ENCODE data around the gene NDUFC1.

NDUFC1 gene

GRCh38 chr4:139245590-139245989, 56.7 kb downstream of the NDUFC1 start:
- no peak for DNase-seq

DNA sequence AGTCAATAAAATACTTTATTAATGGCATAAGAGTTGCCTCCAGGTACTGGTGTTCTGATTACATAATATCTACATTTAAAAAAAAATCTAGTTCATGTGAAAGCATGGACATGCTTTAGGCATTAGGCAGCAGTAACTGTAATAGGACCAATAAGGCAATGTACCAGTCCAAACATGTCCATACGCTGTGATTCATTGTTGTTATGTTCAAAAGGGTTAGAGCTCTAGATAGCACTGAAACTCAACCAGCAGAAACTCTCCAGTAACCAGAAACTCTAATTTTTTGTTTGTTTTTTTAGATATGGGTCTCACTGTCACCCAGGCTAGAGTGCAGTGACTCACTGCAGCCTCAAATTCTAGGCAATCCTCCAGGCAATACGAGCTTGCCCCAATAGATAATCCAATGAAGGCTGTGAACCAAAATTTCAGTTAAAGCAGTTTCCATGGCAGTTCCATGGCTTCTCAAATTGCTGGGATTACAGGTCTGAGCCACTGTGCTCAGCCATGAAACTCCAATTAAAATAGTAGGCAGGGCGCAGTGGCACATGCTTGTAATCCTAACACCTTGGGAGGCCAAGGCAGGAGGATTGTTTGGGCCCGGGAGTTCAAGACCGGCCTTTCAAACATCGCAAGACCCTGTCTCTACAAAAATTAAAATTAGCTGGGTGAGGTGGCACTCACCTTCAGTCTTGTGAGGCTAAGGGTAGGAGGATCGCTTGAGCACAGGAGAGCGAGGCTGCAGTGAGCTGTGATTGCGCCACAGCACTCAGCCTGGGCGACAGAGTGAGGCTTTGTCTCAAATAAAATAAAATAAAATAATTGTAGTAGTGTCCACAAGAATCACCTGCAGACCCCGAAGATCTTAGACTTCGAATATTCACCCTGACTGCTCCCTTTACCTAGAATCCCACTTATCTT, 58.6 kb downstream of the NDUFC1 start:
- DNase-seq: no peak

DNA sequence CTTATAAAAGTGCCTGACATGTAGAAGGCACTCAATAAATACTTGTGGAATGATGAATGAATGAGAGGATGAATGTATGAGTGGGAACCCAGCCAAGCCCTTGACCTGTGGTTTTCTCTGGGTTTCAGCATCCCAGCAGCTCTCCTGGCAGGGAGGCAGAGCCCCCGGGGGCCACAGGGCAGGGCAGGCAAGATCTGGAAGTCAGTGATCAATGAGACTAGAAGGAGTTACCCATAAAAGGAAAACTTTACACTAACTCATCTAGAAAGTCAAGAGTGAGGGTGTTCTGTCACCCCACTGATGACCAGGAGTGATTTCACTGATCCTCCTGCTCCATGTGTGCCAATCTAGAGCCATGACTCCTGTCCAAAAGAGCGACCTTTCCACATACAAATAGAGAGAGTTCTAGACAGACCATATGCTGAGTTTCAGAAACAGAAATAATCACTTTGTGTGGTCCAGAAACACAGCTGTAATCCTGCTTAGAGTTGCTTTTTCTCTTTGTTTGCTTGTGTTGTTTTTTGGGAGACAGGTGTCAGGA, 59.7 kb downstream of the NDUFC1 start:
- no peak for DNase-seq

GRCh38 chr4:139241784-139242151, 60.5 kb downstream of the NDUFC1 start:
- DNase-seq: no peak

DNA sequence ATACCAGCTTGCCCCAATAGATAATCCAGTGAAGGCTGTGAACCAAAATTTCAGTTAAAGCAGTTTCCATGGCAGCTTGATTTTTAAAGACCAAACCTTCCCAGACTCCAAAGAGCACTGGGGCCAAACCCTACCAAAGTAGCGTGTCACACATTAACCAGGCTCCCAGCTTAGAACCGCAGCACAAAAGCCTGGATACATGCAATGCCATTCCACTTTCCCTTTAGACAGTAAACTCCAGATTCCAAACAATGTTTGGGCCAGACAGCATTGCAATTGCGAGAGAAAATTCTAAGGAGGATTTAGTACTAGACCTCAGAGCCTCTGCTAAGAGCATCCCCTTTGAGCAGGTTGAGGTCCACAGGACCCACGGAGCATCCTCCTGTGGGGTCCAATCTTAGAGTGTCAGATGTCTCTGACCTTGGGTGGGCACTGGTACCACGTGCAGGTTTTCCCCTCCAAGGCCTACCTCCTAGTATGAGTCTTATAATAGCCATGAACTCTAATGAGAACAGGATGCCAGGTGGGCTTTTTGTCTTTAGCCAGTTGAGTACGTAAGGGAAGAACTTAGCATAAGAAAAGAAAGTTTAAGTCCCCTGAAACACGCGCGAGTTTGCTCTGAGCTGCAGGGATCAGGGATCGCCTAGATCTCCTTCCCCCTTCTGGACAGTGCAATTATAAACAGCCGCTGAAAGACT, 61.0 kb downstream of the NDUFC1 start:
- no peak for DNase-seq
